GM12864 (cell line): ENCODE results near the gene WTAP.

Experiments used
- DNase-seq: peaks from one replicate; pipeline ENCODE4 v3.0.0-alpha.2; 2011; ENCODE audit warnings: low read depth
- H3K4me3 ChIP-seq: 2 replicates; pipeline ENCODE4 v1.5.1; 2011; ENCODE audit warnings: mild to moderate bottlenecking, low read depth, low read length, control low read depth
- TF ChIP-seq, protein P1 (sequence below): IDR thresholded peaks from 2 replicates; pipeline ENCODE4 v1.5.1; 2011; ENCODE audit warnings: low read depth, mild to moderate bottlenecking, moderate library complexity, low read length, control low read depth, inconsistent platforms; ENCODE audit errors: missing control alignments

Gene WTAP

DNA sequence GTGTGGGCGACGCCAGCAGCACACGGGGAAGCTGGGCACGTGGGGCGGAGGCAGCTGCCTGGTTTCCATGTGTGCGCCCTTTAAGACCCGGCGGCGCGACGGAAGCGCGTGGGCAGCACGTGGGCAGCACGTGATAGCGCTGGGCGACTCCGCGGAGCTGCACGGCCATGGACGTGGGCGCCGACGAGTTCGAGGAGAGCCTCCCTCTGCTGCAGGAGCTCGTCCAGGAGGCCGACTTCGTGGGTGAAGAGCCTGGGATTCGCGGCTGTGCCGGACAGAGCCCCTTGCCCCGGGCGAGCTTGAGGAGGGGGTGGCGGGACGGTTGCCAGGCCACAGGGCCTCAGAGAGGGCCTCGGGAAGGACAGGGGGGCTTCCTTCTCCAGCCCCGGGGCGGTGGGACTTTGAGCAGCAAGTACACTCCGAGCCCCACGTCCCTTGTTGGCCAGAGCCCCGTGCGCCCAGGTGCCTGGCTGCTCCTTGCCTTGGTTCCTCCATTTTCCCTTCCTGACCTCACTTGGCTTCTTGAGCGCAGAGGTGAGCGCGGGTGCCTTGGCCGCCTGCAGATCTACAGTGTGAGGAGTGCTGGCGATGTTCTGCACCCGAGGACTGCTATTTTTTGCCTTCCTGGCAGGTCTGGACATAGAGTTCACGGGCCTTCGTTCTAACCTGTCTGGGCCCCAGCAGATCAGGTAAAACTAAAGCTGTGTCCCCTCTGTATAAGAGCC, 73.0 kb downstream of the WTAP start, which contains the start of gene PNLDC1:
Gene PNLDC1 (plus strand): TSS at position 136 of the 725 bp plus-strand sequence. CDS start 32 bp downstream, at position 168.
- no peak within 1 kb of the TSS for H3K4me3 ChIP-seq
- no peak for DNase-seq
- TF ChIP-seq, protein P1, sequence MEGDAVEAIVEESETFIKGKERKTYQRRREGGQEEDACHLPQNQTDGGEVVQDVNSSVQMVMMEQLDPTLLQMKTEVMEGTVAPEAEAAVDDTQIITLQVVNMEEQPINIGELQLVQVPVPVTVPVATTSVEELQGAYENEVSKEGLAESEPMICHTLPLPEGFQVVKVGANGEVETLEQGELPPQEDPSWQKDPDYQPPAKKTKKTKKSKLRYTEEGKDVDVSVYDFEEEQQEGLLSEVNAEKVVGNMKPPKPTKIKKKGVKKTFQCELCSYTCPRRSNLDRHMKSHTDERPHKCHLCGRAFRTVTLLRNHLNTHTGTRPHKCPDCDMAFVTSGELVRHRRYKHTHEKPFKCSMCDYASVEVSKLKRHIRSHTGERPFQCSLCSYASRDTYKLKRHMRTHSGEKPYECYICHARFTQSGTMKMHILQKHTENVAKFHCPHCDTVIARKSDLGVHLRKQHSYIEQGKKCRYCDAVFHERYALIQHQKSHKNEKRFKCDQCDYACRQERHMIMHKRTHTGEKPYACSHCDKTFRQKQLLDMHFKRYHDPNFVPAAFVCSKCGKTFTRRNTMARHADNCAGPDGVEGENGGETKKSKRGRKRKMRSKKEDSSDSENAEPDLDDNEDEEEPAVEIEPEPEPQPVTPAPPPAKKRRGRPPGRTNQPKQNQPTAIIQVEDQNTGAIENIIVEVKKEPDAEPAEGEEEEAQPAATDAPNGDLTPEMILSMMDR: no peak

DNA sequence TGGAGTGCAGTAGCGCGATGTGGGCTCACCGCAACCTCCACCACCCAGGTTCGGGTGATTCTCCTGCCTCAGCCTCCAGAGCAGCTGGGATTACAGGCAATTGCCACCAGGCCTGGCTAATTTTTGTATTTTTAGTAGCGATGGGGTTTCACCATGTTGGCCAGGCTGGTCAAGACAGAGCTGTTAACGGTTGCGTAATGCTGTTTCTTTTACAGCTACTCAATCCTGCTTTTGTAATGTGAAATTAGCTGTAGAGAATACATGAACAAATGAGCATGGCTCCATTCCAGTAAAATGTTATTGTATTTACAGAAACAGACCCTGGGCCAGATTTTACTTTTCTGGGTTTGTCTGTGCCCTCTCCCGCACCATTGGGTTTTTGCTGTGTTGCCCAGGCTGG, 74.6 kb downstream of the WTAP start:
- TF ChIP-seq, protein P1: no peak
- DNase-seq: no peak
- no peak overlapping the region for H3K4me3 ChIP-seq

DNA sequence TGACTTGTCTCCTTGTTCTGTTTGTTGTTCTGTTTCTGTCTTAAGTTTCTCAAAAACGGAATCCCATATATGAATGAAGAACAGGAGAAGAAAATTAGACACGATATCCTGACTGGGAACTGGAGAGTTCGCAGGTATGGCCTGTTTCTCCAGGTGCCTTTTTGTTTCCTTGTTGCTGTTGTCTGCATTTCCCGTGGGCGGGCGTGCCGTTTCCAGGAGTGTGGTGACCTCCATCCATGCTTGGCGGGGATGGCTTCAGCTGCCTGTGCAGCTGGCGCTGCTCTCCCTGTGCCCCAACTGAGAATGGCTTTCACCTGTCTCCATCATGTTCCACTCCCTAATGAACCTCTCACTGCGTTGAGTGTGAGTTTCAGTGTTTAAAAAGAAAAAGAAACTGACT, 77.2 kb downstream of the WTAP start:
- TF ChIP-seq, protein P1: no peak
- no peak overlapping the region for H3K4me3 ChIP-seq
- no peak for DNase-seq

DNA sequence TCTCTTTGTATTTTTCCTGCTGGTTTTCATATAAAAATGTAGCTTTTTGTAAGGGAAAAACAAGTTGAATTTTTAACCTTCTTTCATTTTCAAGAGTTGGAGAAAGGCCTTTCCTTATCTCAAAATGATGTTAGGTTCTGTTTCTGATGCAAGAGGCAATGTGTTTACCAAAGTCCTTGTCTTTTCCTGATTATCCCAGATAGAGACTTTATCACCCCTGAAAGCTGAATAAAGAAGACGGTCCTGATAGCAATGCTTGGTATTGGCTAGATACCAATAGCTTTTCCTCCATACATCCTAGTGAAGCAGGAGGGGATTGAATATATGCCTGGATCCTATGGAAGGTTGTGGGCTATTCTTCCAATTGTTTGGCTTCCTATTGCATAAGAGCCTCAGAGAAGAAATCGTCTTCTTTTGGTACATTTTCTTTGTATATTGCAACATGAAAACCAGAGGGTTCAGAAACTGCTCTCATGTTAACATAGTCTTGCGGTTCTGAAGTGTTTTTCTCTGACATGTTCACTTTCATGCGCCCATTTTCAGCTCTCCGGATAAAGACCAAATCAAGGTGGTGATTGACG, 78.2 kb downstream of the WTAP start:
- no peak overlapping the region for H3K4me3 ChIP-seq
- TF ChIP-seq, protein P1: no peak
- no peak for DNase-seq
